Measurements from ENCODE around the gene CPD. TPM values are rescaled to one million over a fixed set of nuclear protein-coding genes. Genes with fewer than 3 reads are reported as not detected.
"Not testable (repeated sequence)": the region's sequence is repeated elsewhere in the genome, so short reads cannot be mapped to it uniquely, and the experiment has no call there.

The CPD gene
- polyA plus RNA-seq, 3 donors, result 89.3 to 105 (median 92.8) TPM

DNA sequence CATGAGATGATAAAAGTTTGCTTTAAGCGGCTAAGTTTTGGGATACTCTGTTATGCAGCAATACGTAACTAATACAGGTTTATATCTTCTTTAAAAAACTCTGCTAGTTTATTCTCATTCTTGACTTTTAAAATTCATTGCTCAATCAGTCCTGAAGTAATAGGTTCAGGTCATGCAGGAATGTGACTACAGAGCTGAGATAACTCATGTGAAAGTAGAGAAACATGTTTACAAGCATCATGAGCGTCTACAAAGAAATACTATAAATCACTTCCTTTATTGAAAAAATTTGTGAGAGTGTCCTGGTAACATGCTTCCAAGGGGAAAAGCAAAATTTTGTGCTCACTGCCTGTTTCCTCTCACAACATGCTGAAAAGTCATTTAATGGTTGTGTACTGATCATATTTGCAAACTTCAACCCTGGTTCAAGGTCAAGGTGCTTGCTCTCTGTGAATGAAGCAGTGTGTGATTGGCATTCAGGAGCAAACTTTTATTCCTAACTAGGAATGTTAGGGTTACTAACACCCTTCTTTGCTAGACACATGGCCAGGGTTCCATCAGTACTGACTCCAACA lies 32.4 kb upstream of the CPD start:
- no peak for DNase-seq (ENCODE audit: extremely low read depth in 1 of 11, low read depth in 9 of 11, low spot score in 4 of 11)

DNA sequence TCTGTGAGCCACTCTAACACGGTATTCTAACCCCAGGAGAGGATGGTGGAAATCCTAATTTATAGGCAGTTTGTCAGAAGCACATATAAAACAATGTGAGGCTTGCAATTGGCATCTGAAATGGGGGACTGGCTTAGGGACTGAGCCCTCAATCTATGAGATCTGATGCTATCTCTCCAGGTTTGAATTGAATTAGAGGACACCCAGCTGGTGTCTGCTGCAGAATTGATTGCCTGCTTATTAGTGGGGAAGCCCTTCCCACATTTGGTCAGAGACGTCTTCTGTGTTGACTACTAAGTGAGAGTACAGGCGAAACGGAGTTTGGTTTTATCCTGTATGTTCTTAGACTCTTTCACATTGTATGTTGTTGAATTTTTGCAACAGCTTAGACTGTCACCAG lies 31.2 kb upstream of the CPD start:
- no peak for DNase-seq (ENCODE audit: extremely low read depth in 1 of 11, low read depth in 9 of 11, low spot score in 4 of 11)

DNA sequence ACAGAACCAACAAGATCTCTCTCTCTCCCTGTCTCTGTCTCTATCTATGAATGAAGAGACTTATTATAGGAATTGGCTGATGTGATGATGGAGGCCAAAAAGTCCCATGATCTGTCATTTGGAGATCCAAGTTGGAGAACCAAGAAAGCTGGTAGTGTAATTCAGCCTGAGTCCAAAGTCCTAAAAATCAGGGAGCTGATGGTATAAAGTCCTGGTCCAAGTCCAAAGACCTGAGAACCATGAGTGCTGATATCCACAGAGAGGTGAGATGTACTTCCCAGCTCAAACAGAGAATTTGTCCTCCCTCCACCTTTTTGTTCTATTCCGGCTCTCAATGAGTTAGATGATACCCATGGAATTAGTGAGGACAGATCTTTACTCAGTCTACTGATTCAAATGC lies 29.5 kb upstream of the CPD start:
- no peak for DNase-seq (ENCODE audit: extremely low read depth in 1 of 11, low read depth in 9 of 11, low spot score in 4 of 11)

DNA sequence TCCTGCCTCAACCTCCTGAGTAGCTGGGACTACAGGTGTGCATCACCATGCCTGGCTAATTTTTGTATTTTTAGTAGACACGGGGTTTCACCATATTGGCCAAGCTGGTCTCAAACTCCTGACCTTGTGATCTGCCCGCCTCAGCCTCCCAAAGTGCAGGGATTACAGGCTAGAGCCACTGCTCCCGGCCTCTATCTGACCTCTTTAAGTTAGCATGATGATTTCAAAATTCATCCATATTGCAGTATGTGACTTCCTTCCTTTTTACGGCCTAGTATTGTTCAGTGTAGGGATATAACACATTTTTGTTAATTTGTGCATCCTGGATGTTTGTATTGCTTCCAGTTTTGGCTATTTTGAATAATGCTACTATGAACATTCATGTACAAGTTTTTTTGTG lies 27.5 kb upstream of the CPD start:
- DNase-seq (ENCODE audit: extremely low read depth in 1 of 11, low read depth in 9 of 11, low spot score in 4 of 11), result not testable (repeated sequence)

DNA sequence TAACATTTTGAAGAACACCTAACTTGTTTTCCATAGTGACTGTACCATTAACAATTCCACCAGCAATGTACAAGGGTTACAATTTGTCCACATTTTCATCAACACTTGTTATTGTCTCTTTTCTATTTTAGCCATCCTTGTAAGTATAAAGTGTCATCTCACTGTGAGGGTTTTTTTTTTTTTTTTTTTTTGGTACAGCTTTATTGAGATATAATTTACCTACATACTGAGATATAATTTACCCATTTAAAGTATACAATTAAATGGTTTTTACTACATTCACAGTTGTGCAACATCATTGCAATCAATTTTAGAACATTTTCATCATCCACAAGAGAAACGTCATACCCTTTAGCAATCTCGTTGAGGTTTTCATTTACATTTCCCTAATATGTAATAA lies 27.0 kb upstream of the CPD start:
- no peak for DNase-seq (ENCODE audit: extremely low read depth in 1 of 11, low read depth in 9 of 11, low spot score in 4 of 11)

DNA sequence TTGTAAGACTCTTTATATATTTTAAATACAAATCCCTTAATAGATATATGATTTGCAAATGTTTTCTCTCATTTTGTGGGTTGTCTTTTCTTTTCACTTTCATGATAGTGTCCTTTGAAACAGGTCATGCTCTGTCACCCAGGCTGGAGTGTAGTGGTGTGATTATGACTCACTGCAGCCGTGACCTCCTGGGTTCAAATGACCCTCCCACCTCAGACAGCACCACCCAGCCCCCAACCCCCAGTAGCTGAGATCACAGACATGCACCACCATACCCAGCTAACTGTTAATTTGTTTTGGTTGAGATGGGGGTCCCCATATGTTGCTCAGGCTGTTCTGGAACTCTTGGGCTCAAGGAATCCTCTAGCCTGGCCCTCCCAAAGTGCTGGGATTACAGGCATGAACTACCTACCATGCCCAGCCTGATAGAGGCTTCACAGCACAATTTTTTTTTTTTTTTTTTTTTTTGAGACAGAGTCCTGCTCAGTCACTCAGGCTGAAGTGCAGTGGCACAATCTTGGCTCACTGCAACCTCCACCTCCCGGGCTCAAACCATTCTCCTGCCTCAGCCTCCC lies 26.4 kb upstream of the CPD start:
- DNase-seq (ENCODE audit: extremely low read depth in 1 of 11, low read depth in 9 of 11, low spot score in 4 of 11), result no peak

DNA sequence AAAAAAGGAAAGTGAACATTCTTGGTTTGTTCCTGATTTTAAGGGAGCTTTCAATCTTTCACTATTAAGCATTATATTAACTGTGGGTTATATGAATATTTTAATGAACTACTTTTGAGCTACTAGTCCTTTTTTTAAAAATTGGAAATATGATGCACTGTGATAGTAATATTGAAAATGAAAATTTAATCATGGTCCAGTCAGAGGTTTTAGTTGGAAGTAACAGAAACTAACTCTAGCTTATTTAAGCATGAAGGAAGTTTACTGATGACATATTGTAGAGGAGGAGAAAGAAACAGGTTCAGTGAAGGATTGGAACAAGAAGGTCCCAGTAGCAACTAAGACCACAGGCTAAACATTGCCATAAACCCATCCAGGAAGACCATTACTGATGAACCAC lies 24.0 kb upstream of the CPD start:
- no peak for DNase-seq (ENCODE audit: extremely low read depth in 1 of 11, low read depth in 9 of 11, low spot score in 4 of 11)

DNA sequence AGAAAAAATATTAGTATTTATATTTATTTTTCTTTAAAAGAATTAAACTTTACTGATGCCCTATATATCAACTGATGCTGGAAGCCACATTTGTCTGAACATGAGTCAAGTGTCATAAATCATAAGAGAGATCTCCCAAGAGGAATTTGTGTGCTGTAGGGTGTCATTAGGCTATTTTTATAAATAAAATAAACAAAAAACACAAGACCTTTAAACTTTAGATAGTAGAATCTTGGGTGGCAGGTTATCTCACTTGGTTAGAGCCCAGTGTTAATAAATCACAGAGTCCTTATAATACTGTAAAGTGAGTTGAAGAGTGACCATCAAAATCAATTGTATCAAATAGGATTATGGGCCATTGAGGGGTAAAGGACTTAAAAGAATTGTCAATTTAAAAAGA lies 21.3 kb upstream of the CPD start:
- no peak for DNase-seq (ENCODE audit: extremely low read depth in 1 of 11, low read depth in 9 of 11, low spot score in 4 of 11)

DNA sequence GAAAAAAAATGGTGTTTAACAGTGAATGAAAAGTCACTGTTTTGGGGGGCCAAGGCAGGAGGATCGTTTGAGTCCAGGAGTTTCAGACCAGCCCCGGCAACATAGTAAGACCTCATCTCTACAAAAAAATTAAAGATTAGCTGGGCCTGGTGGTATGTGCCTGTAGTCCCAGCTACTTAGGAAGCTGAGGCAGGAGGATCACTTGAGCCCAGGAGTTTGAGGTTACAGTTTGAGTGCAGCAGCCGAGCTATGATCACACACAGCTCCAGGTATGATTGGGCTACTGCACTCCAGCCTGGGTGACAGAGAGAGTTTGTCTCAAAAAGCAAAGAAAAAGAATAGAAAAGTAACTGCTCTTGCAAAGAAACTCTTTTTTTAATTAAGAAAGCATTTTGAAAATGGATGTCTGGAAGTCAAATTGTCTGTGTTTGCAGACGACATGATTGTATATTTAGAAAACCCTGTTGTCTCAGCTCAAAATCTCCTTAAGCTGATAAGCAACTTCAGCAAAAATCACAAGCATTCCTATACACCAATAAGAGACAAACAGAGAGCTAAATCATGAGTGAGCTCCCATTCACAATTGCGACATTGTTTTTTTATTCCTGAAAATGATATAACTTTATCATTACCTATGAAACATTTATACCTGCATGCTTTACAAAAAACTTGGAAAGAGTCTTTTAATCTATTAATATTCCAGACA lies 20.5 kb upstream of the CPD start:
- DNase-seq (ENCODE audit: extremely low read depth in 1 of 11, low read depth in 9 of 11, low spot score in 4 of 11), result no peak

DNA sequence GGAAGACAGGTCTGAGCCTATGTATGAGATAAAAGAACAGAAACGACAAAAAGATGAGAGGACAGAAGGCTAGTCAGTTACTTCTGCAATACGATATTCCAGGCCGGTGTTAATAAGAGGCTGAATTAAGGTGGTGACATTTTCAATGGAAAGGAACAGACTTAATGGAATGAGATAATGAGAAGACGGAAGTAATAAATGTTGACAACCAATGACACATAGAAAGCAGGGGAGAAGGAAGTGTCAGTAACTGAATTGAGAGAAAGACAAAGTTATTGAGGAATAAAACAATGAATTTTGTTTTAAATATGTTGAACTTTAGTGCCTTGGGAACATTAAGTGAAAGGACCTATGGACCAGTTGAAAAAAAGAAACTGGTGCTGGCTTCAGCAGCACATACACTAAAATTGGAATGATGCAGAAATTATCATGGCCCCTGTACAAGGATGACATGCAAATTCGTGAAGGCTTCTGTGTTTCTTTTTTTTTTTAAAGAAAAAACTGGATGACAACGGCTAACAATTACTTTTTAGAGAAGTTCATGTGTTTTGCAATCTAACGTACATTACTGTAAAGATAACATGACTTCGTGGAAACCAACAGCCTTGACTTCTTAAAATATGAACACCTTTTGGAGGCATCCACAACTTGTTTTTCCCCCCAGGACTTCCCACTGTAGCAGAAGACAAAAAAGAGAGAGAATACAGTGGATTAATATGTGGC lies 18.5 kb upstream of the CPD start:
- DNase-seq (ENCODE audit: extremely low read depth in 1 of 11, low read depth in 9 of 11, low spot score in 4 of 11), result no peak

DNA sequence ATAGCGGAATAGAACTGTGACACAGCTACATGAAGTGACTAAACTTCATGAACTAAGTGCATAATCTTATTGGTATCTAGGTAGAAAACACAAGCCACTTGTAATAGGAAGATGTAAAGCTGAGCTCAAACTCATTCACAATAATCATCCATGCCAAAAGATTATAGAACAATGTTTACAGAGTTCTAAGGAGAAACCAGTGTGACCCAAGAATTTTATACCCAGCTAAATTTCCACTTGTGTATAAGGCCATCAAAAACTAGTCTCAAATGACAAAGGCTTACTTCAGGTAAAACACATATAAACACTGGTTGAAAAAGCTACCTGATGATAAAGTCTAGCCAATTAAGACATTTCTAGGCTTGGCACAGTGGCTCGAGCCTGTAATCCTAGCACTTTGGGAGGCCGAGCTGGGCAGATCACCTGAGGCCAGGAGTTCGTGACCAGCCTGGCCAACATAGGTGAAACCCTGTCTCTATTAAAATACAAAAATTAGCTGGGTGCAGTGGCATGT lies 16.9 kb upstream of the CPD start:
- DNase-seq (ENCODE audit: extremely low read depth in 1 of 11, low read depth in 9 of 11, low spot score in 4 of 11), result no peak

DNA sequence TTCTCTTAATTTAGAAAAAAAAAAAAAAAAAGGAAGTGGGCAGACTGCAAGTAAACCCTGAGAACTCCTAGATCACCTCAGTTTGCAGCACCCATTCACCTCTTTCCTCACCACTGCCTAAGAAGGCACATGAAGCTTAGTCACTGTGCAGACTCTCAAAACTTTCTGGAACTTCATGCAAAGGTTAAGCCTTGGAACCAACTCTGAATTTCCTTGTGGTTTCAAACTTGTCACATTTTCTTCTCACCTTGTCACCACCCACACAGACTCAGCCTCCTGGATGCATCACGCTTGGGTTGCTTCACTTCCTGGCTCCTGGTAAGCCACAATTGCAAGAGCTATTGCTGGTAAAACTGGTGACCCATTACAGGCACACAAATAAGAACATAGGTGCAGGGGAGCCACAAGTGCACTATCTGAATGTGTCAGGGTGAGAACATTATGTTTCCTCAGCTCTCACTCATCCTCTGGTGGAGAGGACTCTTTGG lies 15.0 kb upstream of the CPD start:
- DNase-seq (ENCODE audit: extremely low read depth in 1 of 11, low read depth in 9 of 11, low spot score in 4 of 11), result no peak

DNA sequence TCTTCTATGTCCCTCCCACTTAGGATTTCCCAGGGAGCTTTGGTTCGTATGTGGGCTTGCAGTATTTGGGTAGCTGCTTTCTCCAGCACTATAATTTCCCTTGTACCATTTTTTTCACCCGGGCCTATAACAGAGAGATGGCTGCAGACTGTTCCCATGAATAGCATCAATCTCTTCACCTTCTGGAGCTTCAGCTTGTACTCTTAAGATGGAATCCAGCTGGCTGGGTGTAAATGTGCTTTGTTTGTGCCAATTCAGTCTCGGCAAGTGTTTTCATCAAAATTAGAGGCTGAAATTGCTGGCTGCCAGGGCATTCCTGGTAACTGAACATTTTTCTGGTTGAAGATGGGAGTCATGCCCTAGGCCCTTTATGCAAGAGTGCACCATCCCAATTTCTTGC lies 12.2 kb upstream of the CPD start:
- DNase-seq (ENCODE audit: extremely low read depth in 1 of 11, low read depth in 9 of 11, low spot score in 4 of 11), result no peak

DNA sequence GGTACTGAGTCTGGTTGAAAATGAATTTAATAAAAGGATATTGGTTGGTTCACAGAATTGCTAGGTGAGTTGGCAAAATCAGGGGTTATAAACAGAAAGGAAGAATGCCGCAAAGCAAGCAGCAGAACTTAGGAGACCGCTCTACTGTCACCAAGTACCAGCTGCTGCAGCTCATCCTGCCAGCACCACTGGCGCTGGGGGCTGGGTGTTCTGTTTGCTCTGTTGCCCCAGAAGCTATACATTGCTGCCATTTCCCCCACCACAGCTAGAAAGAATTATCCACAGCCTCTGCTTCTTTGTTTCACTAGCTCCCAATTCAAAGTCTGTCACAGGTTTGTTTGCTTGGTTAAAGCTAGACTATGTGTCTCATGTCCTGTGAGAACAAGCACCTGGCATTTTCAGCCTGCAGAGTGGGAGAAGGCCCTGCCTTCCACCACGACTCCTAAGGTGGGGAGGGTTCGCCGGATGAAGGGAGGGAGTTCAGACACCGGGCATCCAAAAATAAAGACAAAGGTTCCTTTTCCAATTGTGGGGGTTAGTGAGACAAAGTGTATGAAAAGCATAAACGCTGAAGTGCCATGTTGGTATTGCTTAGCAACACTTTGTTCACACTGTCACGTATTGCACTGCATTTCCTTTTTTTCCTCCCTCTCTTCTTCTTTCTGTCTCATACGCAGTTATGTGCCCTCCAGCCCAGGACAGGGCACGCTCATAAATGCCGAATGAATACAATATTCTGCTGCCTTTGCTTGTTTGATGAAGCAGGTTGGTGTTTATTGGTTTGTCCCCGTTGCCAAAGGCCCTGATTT lies 9.6 kb upstream of the CPD start:
- DNase-seq (ENCODE audit: extremely low read depth in 1 of 11, low read depth in 9 of 11, low spot score in 4 of 11), result no peak

DNA sequence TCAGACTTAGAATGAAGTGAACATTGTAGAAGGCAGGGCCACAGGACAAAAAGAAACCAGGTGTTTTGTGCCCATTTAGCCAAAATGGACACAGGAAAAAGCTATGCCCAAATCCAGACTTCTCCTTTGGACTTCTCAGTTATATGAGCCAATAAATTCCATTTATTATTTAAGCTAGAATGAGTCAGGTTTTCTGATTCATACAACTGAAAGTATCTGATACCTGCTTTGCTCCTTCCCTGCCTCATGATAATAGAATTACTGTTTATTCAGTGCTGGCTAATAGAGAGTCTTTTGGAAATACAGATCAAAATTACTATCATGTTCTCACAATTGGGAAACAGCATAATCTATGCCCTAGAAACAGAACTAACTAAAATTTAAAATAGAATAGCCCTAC lies 8.7 kb upstream of the CPD start:
- no peak for DNase-seq (ENCODE audit: extremely low read depth in 1 of 11, low read depth in 9 of 11, low spot score in 4 of 11)

DNA sequence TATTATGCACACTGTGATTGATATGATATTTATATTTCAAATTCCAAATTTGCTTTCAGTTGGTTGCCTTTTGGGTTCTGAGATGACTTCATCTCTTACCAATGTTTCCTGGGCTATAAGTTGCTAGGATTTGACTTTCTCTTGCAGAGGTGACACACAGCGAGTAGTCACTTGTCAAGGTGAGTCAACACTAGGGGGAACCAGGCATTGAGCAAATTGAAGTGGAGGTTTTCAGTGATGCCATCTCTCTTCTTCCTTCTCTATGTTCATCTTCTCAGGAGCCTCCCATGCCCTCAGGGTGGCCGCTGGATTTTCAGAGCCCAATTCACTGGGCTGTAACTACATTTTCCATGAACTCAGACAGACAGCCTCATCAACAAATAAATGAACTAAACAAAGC lies 6.0 kb upstream of the CPD start:
- no peak for DNase-seq (ENCODE audit: extremely low read depth in 1 of 11, low read depth in 9 of 11, low spot score in 4 of 11)

DNA sequence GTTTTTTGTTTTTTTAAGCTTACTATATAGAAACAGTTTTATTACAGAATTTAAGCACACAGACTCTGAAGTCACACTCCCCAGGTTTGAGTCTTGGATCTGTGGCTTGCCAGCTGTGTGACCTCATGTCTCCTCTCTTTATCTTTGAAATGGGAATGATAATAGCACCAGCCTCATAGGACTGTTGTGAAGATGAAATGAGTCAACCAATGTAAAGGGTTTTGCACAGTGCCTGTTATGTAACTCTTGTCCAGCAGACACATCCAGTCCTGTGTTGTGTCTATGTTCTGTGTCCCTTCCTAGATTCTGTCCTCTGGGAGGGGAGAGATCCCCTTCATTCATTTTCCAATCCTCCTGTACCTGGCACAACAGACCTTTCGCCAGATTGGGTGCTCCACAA lies 3.1 kb upstream of the CPD start:
- no peak for DNase-seq (ENCODE audit: extremely low read depth in 1 of 11, low read depth in 9 of 11, low spot score in 4 of 11)

DNA sequence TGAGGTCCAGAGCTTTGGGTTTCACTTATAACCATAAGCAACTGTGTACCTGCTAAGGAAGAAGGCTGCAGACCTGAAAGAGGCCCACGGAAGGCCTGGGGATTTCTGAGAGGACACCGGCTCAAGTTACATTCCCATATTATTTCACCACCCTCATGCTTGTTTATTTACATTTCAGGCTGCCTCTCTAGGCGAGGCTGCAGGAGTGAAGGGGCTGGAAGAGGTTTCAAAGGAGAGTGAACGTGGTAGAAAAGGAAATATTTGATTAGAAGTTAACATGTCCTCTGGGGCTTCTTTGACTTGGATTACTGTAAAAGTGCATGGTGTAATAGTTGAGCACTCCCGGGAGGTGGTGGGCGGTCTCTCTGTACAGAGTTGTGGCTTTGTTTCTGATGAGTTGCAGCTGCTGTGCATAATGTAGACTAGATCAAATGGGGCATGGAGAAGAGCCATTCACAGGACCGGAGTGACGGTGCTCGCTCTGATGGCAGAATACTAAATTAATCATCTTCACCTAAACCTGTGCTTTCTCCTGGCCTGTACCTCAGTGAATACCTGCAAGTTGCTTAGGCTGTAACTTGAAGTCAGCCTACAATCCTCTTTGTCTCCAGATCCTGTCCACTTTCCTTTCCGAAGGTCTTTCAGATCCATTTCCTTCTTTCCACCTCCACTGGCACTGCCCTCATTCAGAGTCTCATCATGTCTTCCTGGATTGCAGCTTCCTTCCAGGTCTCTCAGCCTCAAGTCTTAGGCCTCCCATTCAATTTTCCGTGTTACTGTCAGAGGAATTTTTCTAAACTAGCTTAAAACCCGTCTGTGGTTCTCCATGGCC lies 1.9 kb upstream of the CPD start:
- DNase-seq (ENCODE audit: extremely low read depth in 1 of 11, low read depth in 9 of 11, low spot score in 4 of 11), result peak; percentile 57 to 87 (median 74)

Measured in renal cortex interstitium (tissue), 11 donors.